ENCODE data around the gene CREB3. TPM values are rescaled to one million over a fixed set of nuclear protein-coding genes. Genes with fewer than 3 reads are reported as not detected.
A peak's percentile ranks its signal among the peaks of the same experiment; 100 is the strongest.

Gene CREB3
- total RNA-seq, 1 experiment from 2014 or later: 58.7 TPM

GRCh38 chr9:35771075-35771433 lies 38.6 kb downstream of the CREB3 start:
- CTCF ChIA-PET: interaction anchor here (0.6 to 2.4 kb wide), 8 partner anchors 9 to 439 kb away, joined by 3 to 9 read pairs (median 4); partner anchors contain the start of genes GBA2 and RGP1
- Mint-ChIP-seq H3K4me1 (ENCODE audit: insufficient read depth, unreplicated experiment) (no peaks in the 10 kb centered on the region), H3K9me3 (ENCODE audit: unreplicated experiment) (no peaks in the 10 kb centered on the region), H3K27ac (ENCODE audit: low read depth, unreplicated experiment) (no peak overlapping the region), H3K4me3 (ENCODE audit: unreplicated experiment) (no peak overlapping the region), H3K27me3 (ENCODE audit: insufficient read depth, unreplicated experiment) (no peaks in the 10 kb centered on the region), H3K36me3 (ENCODE audit: insufficient read depth, unreplicated experiment) (no peaks in the 10 kb centered on the region)
- no peak for DNase-seq (ENCODE audit: unreplicated experiment)
- intact Hi-C loops (cut with micrococcal nuclease): no loop called here
- no TSS peak for BruUV-seq (replicated peaks)
- TF ChIP-seq, protein P1, sequence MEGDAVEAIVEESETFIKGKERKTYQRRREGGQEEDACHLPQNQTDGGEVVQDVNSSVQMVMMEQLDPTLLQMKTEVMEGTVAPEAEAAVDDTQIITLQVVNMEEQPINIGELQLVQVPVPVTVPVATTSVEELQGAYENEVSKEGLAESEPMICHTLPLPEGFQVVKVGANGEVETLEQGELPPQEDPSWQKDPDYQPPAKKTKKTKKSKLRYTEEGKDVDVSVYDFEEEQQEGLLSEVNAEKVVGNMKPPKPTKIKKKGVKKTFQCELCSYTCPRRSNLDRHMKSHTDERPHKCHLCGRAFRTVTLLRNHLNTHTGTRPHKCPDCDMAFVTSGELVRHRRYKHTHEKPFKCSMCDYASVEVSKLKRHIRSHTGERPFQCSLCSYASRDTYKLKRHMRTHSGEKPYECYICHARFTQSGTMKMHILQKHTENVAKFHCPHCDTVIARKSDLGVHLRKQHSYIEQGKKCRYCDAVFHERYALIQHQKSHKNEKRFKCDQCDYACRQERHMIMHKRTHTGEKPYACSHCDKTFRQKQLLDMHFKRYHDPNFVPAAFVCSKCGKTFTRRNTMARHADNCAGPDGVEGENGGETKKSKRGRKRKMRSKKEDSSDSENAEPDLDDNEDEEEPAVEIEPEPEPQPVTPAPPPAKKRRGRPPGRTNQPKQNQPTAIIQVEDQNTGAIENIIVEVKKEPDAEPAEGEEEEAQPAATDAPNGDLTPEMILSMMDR (IDR thresholded peaks at IDR 0.05; ENCODE audit: unreplicated experiment): no peak
- POLR2A ChIA-PET: interaction anchor here (0.5 to 3.3 kb wide), 15 partner anchors 10 to 421 kb away, joined by 3 to 24 read pairs (median 4); partner anchors contain the start of genes ARHGEF39, CREB3, RGP1 and TLN1

GRCh38 chr9:35771534-35771933 lies 39.1 kb downstream of the CREB3 start:
- CTCF ChIA-PET: interaction anchor here (0.6 to 2.4 kb wide), 9 partner anchors 10 to 438 kb away, joined by 3 to 9 read pairs (median 5); partner anchors contain the start of genes GBA2 and RGP1
- no peak overlapping the region for H3K27ac Mint-ChIP-seq (ENCODE audit: low read depth, unreplicated experiment)
- BruUV-seq (replicated peaks): no TSS peak
- peaks cover 2% of the 10 kb centered on the region for H3K36me3 Mint-ChIP-seq (ENCODE audit: insufficient read depth, unreplicated experiment)
- H3K9me3 Mint-ChIP-seq (ENCODE audit: unreplicated experiment): no peaks in the 10 kb centered on the region
- intact Hi-C loops (cut with micrococcal nuclease): no loop called here
- H3K4me3 Mint-ChIP-seq (ENCODE audit: unreplicated experiment): no peak overlapping the region
- no peaks in the 10 kb centered on the region for H3K27me3 Mint-ChIP-seq (ENCODE audit: insufficient read depth, unreplicated experiment)
- TF ChIP-seq, protein P1 (IDR thresholded peaks at IDR 0.05; ENCODE audit: unreplicated experiment): no peak
- DNase-seq (ENCODE audit: unreplicated experiment): peak; percentile 54
- H3K4me1 Mint-ChIP-seq (ENCODE audit: insufficient read depth, unreplicated experiment): no peaks in the 10 kb centered on the region
- POLR2A ChIA-PET: interaction anchor here (0.6 to 3.3 kb wide), 15 partner anchors 11 to 255 kb away, joined by 3 to 24 read pairs (median 4); partner anchors contain the start of genes ARHGEF39, CREB3, RGP1 and TLN1

- TF ChIP-seq, protein P1 (IDR thresholded peaks at IDR 0.05; ENCODE audit: unreplicated experiment): no peak
- Mint-ChIP-seq H3K27me3 (ENCODE audit: insufficient read depth, unreplicated experiment) (no peaks in the 10 kb centered on the region), H3K4me1 (ENCODE audit: insufficient read depth, unreplicated experiment) (no peaks in the 10 kb centered on the region), H3K9me3 (ENCODE audit: unreplicated experiment) (no peaks in the 10 kb centered on the region), H3K4me3 (ENCODE audit: unreplicated experiment) (no peak overlapping the region), H3K36me3 (ENCODE audit: insufficient read depth, unreplicated experiment) (peaks cover 5% of the 10 kb centered on the region), H3K27ac (ENCODE audit: low read depth, unreplicated experiment) (no peak overlapping the region)
- POLR2A ChIA-PET: interaction anchor here (0.6 to 3.3 kb wide), 15 partner anchors 11 to 849 kb away, joined by 3 to 24 read pairs (median 4); partner anchors contain the start of genes ARHGEF39, CREB3, RGP1 and TLN1
- peak; percentile 70 for DNase-seq (ENCODE audit: unreplicated experiment)
- BruUV-seq (replicated peaks): no TSS peak
- CTCF ChIA-PET: interaction anchor here (0.8 to 2.4 kb wide), 10 partner anchors 10 to 139 kb away, joined by 3 to 9 read pairs (median 5); partner anchors contain the start of genes GBA2 and RGP1
- intact Hi-C loops (cut with micrococcal nuclease): no loop called here
Observed at GRCh38 chr9:35771943-35772342, 39.5 kb downstream of the CREB3 start.

GRCh38 chr9:35774907-35775635 lies 42.6 kb downstream of the CREB3 start:
- no peaks in the 10 kb centered on the region for H3K9me3 Mint-ChIP-seq (ENCODE audit: unreplicated experiment)
- peaks cover 5% of the 10 kb centered on the region for H3K36me3 Mint-ChIP-seq (ENCODE audit: insufficient read depth, unreplicated experiment)
- TF ChIP-seq, protein P1 (IDR thresholded peaks at IDR 0.05; ENCODE audit: unreplicated experiment): no peak
- no peak overlapping the region for H3K4me3 Mint-ChIP-seq (ENCODE audit: unreplicated experiment)
- DNase-seq (ENCODE audit: unreplicated experiment): no peak
- ChIA-PET CTCF (interaction anchor here (0.6 to 2.1 kb wide), 8 partner anchors 14 to 679 kb away, joined by 3 to 15 read pairs (median 3); partner anchors contain the start of gene PIGO), POLR2A (interaction anchor here (0.9 to 1.3 kb wide), 3 partner anchors 25 to 115 kb away, joined by 3 to 5 read pairs (median 4); partner anchors contain the start of genes CREB3 and TLN1)
- H3K27me3 Mint-ChIP-seq (ENCODE audit: insufficient read depth, unreplicated experiment): no peaks in the 10 kb centered on the region
- intact Hi-C loops (cut with micrococcal nuclease): no loop called here
- no peaks in the 10 kb centered on the region for H3K4me1 Mint-ChIP-seq (ENCODE audit: insufficient read depth, unreplicated experiment)
- BruUV-seq (replicated peaks): no TSS peak
- H3K27ac Mint-ChIP-seq (ENCODE audit: low read depth, unreplicated experiment): no peak overlapping the region

All from MCF 10A (cell line).